DMS 273 (cell line): ENCODE data around the gene TPX2.

Experiments
- DNase-seq: peaks from one replicate; lab custom pipeline; 2025; ENCODE audit not compliant: unreplicated experiment; lab: John Stamatoyannopoulos, UW

TPX2 gene

GRCh38 chr20:31738729-31739549 lies at the start of gene TPX2:
TSS of gene TPX2 (plus strand) at chr20:31739290. CDS start at chr20:31757477, 18,187 bp downstream.
- DNase-seq: peak; percentile 99

- no peak for DNase-seq
Measured at GRCh38 chr20:31690124-31690666, 48.9 kb upstream of the TPX2 start.

- DNase-seq: peak; percentile 84
Measured at GRCh38 chr20:31691646-31692275, 47.3 kb upstream of the TPX2 start.

GRCh38 chr20:31693402-31693801 lies 45.7 kb upstream of the TPX2 start:
- peak; percentile 60 for DNase-seq

GRCh38 chr20:31693987-31694661 lies 45.0 kb upstream of the TPX2 start:
- DNase-seq: peak; percentile 95

GRCh38 chr20:31694842-31695593 lies 44.1 kb upstream of the TPX2 start:
- DNase-seq: no peak

- no peak for DNase-seq
Measured at GRCh38 chr20:31695849-31696804, 43.0 kb upstream of the TPX2 start.

GRCh38 chr20:31698243-31698802 lies 40.8 kb upstream of the TPX2 start:
- no peak for DNase-seq

- DNase-seq: peak; percentile 63
Measured at GRCh38 chr20:31698803-31699718, 40.0 kb upstream of the TPX2 start.

- DNase-seq: no peak
Measured at GRCh38 chr20:31699801-31700728, 39.0 kb upstream of the TPX2 start.

- no peak for DNase-seq
Measured at GRCh38 chr20:31700747-31701146, 38.3 kb upstream of the TPX2 start.

GRCh38 chr20:31701591-31701990 lies 37.5 kb upstream of the TPX2 start:
- DNase-seq: no peak

- DNase-seq: no peak
Measured at GRCh38 chr20:31704225-31705119, 34.6 kb upstream of the TPX2 start.

GRCh38 chr20:31705191-31705590 lies 33.9 kb upstream of the TPX2 start:
- no peak for DNase-seq

- no peak for DNase-seq
Measured at GRCh38 chr20:31705598-31706597, 33.2 kb upstream of the TPX2 start.
